Ovary (tissue), 3 donors: ENCODE measurements around the gene KIAA1328.

Source experiments
- EP300 ChIP-seq: sonication (generic); formaldehyde crosslinking; IDR thresholded peaks from one replicate; pipeline ENCODE4 v1.6.1; 2017; ENCODE audit warnings: antibody characterized with exemption
- POLR2A ChIP-seq: fragments of 450-650 bp; IDR thresholded peaks from one replicate; pipeline ENCODE4 v1.6.1; 2017; ENCODE audit warnings: antibody characterized with exemption, mild to moderate bottlenecking, moderate library complexity
- TF ChIP-seq, protein P1 (sequence below), 3 donors: fragments of 450-650 bp in 2 of 3; fragments of 200-600 bp in 1 of 3; IDR thresholded peaks; one replicate each; pipeline versions ENCODE4 v1.5.1 to v1.8.0; 2016 to 2022; ENCODE audit warnings: antibody characterized with exemption in 3 of 3, mild to moderate bottlenecking in 1 of 3
- donor health status: DM: no; HTN: no; CAD: no.

DNA sequence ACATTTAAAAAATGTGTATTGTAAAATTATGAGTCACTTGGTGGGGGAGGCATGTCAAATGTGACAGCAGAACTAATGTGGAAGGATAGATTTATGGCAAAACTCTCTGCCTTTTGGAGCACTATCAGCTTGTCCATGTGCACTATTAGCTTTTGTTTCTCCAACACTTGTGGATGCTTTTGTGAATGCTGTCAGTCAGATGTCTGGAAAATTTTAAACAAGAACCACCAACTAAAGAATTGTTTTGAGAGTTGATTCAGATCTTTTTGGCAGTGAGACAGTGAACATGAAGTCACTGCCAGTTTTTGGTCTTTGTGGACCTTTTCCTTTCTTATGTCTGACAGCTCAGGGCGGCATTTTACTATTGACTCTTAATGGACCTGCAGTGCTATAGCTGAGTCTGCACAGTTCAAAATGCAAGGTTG, 72.4 kb downstream of the KIAA1328 start:
- TF ChIP-seq, protein P1, sequence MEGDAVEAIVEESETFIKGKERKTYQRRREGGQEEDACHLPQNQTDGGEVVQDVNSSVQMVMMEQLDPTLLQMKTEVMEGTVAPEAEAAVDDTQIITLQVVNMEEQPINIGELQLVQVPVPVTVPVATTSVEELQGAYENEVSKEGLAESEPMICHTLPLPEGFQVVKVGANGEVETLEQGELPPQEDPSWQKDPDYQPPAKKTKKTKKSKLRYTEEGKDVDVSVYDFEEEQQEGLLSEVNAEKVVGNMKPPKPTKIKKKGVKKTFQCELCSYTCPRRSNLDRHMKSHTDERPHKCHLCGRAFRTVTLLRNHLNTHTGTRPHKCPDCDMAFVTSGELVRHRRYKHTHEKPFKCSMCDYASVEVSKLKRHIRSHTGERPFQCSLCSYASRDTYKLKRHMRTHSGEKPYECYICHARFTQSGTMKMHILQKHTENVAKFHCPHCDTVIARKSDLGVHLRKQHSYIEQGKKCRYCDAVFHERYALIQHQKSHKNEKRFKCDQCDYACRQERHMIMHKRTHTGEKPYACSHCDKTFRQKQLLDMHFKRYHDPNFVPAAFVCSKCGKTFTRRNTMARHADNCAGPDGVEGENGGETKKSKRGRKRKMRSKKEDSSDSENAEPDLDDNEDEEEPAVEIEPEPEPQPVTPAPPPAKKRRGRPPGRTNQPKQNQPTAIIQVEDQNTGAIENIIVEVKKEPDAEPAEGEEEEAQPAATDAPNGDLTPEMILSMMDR (IDR thresholded peaks at IDR 0.05), result no peak
- TF ChIP-seq EP300 (no peak), POLR2A (no peak)
